Erythroblast (primary cell): ENCODE results near the gene RAB3C.

ENCODE experiments used
- GATA1 ChIP-seq: IDR thresholded peaks from 2 replicates; pipeline ENCODE4 v1.6.1; 2011; ENCODE audit warnings: low read depth, mild to moderate bottlenecking, control low read depth, low read length, moderate library complexity
- POLR2A ChIP-seq: IDR thresholded peaks from 2 replicates; pipeline ENCODE4 v1.6.1; 2011; ENCODE audit warnings: mild to moderate bottlenecking, low read length

- TF ChIP-seq POLR2A (no peak), GATA1 (no peak)
These were observed 154.8 kb downstream of the RAB3C start for GRCh38 chr5:58737671-58738070.
